ENCODE data around the gene ANO6. TPM values are rescaled to one million over a fixed set of nuclear protein-coding genes. Genes with fewer than 3 reads are reported as not detected.

Gene ANO6
- total RNA-seq, 3 donors from 2014 or later (not counting 1 experiment from before 2014, with no cell fraction given), result 26.6 to 31.0 (median 30.4) TPM

- Histone ChIP-seq H3K4me3 (ENCODE audit: low read length) (no peak overlapping the region), H3K4me1 (ENCODE audit: control insufficient read depth, insufficient read depth, low read length) (no peaks in the 10 kb centered on the region), H3K36me3 (ENCODE audit: control insufficient read depth, insufficient read depth, low read length) (no peaks in the 10 kb centered on the region), H3K27ac (ENCODE audit: low read length) (no peak overlapping the region), H3K9me3 (ENCODE audit: control insufficient read depth, insufficient read depth, low read length) (peaks cover 8% of the 10 kb centered on the region), H3K27me3 (ENCODE audit: control insufficient read depth, insufficient read depth, low read length) (no peaks in the 10 kb centered on the region)
- intact Hi-C loops (cut with micrococcal nuclease), result no loop called here
- DNase-seq, result no peak
- Mint-ChIP-seq H3K27ac (no peak overlapping the region), H3K4me1 (peaks cover 0 to 3% of the 10 kb centered on the region in 2 donors), H3K9me3 (peaks cover 4 to 5% of the 10 kb centered on the region in 2 donors), H3K27me3 (ENCODE audit: low read depth in 2 of 2) (no peaks in the 10 kb centered on the region), H3K4me3 (no peak overlapping the region), H3K36me3 (peaks cover 15% of the 10 kb centered on the region)
- no peak for ATAC-seq
- 78% methylated on average over 5 of the region's 5 CpGs for WGBS (ENCODE audit: insufficient coverage)
- TF ChIP-seq, protein P1, sequence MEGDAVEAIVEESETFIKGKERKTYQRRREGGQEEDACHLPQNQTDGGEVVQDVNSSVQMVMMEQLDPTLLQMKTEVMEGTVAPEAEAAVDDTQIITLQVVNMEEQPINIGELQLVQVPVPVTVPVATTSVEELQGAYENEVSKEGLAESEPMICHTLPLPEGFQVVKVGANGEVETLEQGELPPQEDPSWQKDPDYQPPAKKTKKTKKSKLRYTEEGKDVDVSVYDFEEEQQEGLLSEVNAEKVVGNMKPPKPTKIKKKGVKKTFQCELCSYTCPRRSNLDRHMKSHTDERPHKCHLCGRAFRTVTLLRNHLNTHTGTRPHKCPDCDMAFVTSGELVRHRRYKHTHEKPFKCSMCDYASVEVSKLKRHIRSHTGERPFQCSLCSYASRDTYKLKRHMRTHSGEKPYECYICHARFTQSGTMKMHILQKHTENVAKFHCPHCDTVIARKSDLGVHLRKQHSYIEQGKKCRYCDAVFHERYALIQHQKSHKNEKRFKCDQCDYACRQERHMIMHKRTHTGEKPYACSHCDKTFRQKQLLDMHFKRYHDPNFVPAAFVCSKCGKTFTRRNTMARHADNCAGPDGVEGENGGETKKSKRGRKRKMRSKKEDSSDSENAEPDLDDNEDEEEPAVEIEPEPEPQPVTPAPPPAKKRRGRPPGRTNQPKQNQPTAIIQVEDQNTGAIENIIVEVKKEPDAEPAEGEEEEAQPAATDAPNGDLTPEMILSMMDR (IDR thresholded peaks at IDR 0.05), result no peak
Measured at GRCh38 chr12:45481746-45482145, 265.9 kb downstream of the ANO6 start.

- intact Hi-C loops (cut with micrococcal nuclease), result no loop called here
- Mint-ChIP-seq H3K27ac (no peak overlapping the region), H3K36me3 (peaks cover 5% of the 10 kb centered on the region), H3K9me3 (peaks cover 4% of the 10 kb centered on the region in 2 donors), H3K4me3 (no peak overlapping the region), H3K27me3 (ENCODE audit: low read depth in 2 of 2) (no peaks in the 10 kb centered on the region), H3K4me1 (no peaks in the 10 kb centered on the region)
- H3K27ac ChIP-seq (ENCODE audit: low read length), result no peak overlapping the region
- H3K36me3 ChIP-seq (ENCODE audit: control insufficient read depth, insufficient read depth, low read length), result no peaks in the 10 kb centered on the region
- no CpG with 5 or more reads among the region's 2 CpGs for WGBS (ENCODE audit: insufficient coverage)
- TF ChIP-seq, protein P1 (IDR thresholded peaks at IDR 0.05), result no peak
- H3K27me3 ChIP-seq (ENCODE audit: control insufficient read depth, insufficient read depth, low read length), result no peaks in the 10 kb centered on the region
- H3K4me3 ChIP-seq (ENCODE audit: low read length), result no peak overlapping the region
- DNase-seq (no peak), ATAC-seq (no peak)
- H3K9me3 ChIP-seq (ENCODE audit: control insufficient read depth, insufficient read depth, low read length), result no peaks in the 10 kb centered on the region
- no peaks in the 10 kb centered on the region for H3K4me1 ChIP-seq (ENCODE audit: control insufficient read depth, insufficient read depth, low read length)
Measured at GRCh38 chr12:45483571-45483970, 267.7 kb downstream of the ANO6 start.

Other genes starting within 250 kb of the ANO6 start
- gene DBX2, start 165.0 kb upstream of the ANO6 start, total RNA-seq, result not detected